AG09309 (cell line): ENCODE measurements around the gene VAV2.

Experiments
- DNase-seq: peaks from one replicate; pipeline ENCODE4 v3.0.0-alpha.2; 2010; ENCODE audit warnings: low read depth
- H3K4me3 ChIP-seq: 2 replicates; pipeline ENCODE4 v1.5.1; 2011; ENCODE audit warnings: mild to moderate bottlenecking, low read depth, low read length, moderate library complexity; ENCODE audit not compliant: control insufficient read depth
- TF ChIP-seq, protein P1 (sequence below): IDR thresholded peaks from 2 replicates; pipeline ENCODE4 v1.5.1; 2011; ENCODE audit warnings: mild to moderate bottlenecking, low read depth, low read length, inconsistent platforms; ENCODE audit not compliant: insufficient read depth, control insufficient read depth; ENCODE audit errors: missing control alignments

VAV2 gene

GRCh38 chr9:133791069-133791468, 201.1 kb downstream of the VAV2 start:
- TF ChIP-seq, protein P1, sequence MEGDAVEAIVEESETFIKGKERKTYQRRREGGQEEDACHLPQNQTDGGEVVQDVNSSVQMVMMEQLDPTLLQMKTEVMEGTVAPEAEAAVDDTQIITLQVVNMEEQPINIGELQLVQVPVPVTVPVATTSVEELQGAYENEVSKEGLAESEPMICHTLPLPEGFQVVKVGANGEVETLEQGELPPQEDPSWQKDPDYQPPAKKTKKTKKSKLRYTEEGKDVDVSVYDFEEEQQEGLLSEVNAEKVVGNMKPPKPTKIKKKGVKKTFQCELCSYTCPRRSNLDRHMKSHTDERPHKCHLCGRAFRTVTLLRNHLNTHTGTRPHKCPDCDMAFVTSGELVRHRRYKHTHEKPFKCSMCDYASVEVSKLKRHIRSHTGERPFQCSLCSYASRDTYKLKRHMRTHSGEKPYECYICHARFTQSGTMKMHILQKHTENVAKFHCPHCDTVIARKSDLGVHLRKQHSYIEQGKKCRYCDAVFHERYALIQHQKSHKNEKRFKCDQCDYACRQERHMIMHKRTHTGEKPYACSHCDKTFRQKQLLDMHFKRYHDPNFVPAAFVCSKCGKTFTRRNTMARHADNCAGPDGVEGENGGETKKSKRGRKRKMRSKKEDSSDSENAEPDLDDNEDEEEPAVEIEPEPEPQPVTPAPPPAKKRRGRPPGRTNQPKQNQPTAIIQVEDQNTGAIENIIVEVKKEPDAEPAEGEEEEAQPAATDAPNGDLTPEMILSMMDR = no peak
- DNase-seq = no peak
- H3K4me3 ChIP-seq = no peak overlapping the region

DNA sequence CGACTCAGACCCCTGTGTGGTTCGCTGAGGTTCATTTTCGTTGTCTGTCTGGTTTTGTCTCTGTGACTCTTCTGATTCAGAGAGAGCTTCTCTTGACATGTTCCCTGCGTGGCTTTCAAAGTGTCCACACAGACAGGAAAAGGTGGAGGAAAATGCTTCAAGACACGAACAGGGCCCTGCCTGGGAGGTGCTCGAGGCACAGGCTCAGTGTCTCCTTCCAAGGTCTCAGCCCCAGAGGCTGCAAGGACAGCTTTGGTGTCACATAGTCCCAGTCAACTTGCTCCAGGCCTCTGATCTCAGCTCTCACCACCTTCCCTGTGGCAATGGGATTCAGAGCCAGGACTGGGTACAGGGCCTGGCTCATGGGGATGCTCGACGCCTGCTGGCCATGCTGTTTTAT, 202.3 kb downstream of the VAV2 start:
- H3K4me3 ChIP-seq = no peak overlapping the region
- DNase-seq = no peak
- TF ChIP-seq, protein P1 = no peak

- DNase-seq = no peak
- TF ChIP-seq, protein P1 = no peak
- no peak overlapping the region for H3K4me3 ChIP-seq
Observed at GRCh38 chr9:133788819-133789717, 203.1 kb downstream of the VAV2 start.

DNA sequence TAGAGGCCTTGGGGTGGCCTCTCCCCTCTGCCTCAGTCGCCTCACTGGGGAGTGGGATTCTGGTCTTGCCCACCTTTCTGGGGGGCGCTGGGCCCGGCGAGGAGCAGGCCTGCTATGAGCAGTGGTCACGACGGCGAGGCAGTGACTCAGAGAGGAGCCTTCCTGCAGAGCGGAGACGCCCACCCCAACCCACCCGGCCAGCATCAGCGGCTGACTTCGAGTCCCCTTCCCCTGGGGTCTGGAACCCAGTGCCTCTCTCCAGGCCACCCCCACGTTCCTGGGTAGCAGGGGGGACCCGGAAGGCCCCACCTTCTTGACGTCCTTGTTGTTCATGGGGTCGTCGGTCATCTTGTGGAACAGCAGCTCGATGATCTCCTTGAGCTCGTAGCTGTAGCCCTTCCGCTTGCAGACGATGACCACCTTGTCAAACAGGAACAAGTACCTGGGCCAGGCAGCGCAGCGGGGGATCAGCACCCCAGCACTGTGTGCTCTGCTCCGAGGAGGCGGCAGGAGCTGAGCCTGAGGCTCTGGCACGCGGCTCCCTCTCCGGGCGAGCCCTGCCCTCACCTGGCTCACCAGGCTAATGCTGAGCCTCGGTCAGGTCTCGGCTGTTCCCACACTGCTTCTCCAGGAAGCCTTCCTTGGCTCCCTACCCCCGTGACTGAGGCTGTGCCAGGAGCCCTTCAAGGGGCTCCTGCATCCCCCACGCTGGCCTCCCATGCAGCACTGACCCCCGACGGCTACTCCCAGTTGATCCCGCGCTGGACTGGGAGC, 203.9 kb downstream of the VAV2 start:
- DNase-seq = no peak
- H3K4me3 ChIP-seq = no peak overlapping the region
- TF ChIP-seq, protein P1 = no peak

- TF ChIP-seq, protein P1 = no peak
- H3K4me3 ChIP-seq = no peak overlapping the region
- no peak for DNase-seq
Observed at GRCh38 chr9:133787754-133788025, 204.4 kb downstream of the VAV2 start.

DNA sequence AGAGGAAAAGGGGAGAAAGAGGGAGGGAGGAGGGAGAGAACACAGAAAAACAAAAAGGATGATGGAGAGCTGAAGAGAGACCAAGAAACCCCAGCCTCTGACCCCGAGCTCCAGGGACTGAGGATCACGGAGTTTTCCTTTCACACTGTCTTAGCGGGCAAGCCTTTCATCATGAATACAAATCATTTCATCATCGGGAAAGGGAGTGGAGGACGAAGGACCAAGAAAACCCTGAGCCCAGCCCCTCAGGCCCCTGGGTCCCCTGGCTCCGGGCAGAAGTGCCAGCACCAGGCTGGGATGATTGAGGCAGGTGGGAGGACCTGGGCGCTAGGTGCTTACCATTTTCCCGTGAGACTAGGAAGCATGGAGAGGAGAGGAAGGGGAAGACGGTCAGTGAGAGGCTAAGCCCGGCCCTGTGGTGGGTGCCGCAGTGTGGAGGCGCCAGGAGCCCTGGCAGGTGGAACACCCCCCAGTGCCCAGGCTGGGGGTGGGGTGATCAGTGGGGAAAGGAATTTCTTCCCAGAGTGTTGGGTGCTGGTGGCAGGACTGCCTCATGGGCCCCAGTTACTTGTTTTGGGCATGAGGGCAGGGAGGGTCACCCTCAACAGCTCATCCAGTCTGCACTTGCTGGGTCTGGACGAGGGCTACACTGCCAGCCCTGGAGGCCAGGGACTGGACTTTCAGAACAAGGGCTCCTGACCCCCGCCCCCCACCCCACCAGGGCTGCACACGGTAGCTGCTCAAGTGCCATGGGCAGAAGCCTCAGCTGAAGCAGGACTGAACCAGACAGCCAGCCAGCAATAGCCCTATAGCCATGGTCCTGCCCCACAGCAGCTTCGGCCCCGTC, 205.0 kb downstream of the VAV2 start:
- DNase-seq = no peak
- TF ChIP-seq, protein P1 = no peak
- no peak overlapping the region for H3K4me3 ChIP-seq
